Tibial nerve (tissue), 3 donors: ENCODE results near the gene RTN4.

Experiments used
- CTCF ChIP-seq, 5 experiments: fragments of 200-600 bp in 3 of 5; fragments of 450-650 bp in 2 of 5; sonication (generic) in 3 of 5; IDR thresholded peaks; one replicate each; pipeline ENCODE4 v1.5.1; 2016 to 2019; ENCODE audit warnings: antibody characterized with exemption in 5 of 5, mild to moderate bottlenecking in 3 of 5, moderate library complexity in 2 of 5
- POLR2A ChIP-seq, 2 donors: fragments of 450-650 bp; IDR thresholded peaks; one replicate each; pipeline ENCODE4 v1.6.1; 2017; ENCODE audit warnings: antibody characterized with exemption in 2 of 2, mild to moderate bottlenecking in 2 of 2, moderate library complexity in 2 of 2

DNA sequence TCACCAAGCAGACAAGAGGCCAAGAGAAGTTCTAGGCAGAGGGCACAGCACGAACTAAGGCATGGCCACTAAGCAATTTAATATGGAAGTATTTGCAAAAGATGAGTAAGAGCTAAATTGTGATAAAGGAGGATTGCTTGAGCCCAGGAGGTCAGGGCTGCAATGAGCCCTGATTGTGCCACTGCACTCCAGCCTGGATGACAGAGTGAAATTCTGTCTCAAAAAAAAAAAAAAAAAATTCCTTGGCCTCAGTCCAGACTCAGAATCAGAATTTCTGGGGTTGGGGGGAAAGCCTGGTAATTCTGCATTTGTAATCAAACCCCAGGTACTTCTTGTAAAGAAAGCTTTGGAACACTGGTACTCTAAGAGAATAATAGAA lies 46.8 kb upstream of the RTN4 start:
- no peak for TF ChIP-seq CTCF (IDR thresholded peaks at IDR 0.05)
- no peak for TF ChIP-seq POLR2A (IDR thresholded peaks at IDR 0.05)
